ENCODE results near the gene CFAP47. TPM values are rescaled to one million over a fixed set of nuclear protein-coding genes. Genes with fewer than 3 reads are reported as not detected.
"Not testable (repeated sequence)": the region's sequence is repeated elsewhere in the genome, so short reads cannot be mapped to it uniquely, and the experiment has no call there.

The CFAP47 gene
- total RNA-seq, result 0.19 TPM in 1 of 2 replicates, not detected in the other

GRCh38 chrX:35919536-35920309 lies at the start of gene CFAP47:
Gene CFAP47 (plus strand): TSS chrX:35919734. CDS start chrX:35919800, 66 bp downstream.
- DNase-seq (ENCODE audit: extremely low read depth, low read depth, low spot score), result no peak

DNA sequence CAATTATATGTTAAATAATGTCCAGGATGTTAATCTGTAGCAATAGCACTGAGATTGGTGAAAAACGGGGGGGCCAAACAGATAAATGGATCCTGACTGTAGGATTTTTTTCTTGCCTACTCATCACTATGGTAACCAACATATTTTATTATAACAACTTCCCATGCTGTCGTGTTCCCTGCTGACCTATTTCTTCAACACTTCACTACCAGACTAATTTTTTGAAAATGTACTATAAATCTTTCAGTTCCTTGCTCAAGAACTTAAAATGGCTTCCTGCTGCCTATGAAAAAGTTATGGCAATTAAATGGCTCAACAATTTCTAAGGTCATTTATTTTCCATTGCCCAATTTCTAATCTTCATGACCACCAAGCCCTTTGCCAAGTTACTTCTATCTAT lies 38.9 kb upstream of the CFAP47 start:
- no peak for DNase-seq (ENCODE audit: extremely low read depth, low read depth, low spot score)

DNA sequence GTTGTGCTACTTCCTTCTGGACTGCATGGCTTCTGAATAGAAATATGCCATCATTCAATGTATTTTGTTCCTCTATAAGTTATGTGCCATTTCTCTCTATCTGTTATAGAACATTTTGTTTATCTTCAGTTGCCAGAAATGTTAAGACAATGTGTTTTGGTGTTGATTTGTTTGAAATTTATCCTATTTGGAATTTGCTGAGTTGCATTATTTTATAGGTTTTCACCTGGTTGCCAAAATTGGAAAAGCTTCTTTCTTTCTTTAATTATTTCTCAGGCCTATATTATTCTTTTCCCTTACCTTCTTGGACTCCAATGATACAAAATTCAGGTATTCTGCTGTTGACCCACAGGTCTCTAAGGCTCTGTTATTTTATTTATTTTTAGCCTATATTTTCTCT lies 33.4 kb upstream of the CFAP47 start:
- DNase-seq (ENCODE audit: extremely low read depth, low read depth, low spot score), result no peak

DNA sequence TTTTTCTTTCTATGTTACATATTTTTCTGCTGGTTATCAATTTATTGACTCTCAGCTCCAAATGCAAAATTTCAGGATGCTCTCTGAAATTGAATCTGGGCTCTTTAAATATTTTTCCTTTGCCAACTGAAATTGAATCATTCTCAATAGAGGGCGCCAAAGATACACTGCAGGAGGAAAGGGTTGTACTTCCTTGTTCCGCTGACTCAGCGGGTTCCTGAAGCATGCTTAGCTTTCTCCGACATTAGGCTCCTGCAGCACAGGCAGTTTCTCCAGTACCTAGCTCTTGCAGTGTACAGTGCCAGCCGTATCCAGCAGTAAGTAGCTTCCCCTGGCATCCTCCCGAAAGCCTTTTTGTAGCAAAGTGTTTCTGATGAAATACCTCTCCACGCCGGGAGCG lies 28.8 kb upstream of the CFAP47 start:
- DNase-seq (ENCODE audit: extremely low read depth, low read depth, low spot score), result peak; percentile 0

GRCh38 chrX:35986816-35987215 lies 67.3 kb downstream of the CFAP47 start:
- not testable (repeated sequence) for DNase-seq (ENCODE audit: extremely low read depth, low read depth, low spot score)

DNA sequence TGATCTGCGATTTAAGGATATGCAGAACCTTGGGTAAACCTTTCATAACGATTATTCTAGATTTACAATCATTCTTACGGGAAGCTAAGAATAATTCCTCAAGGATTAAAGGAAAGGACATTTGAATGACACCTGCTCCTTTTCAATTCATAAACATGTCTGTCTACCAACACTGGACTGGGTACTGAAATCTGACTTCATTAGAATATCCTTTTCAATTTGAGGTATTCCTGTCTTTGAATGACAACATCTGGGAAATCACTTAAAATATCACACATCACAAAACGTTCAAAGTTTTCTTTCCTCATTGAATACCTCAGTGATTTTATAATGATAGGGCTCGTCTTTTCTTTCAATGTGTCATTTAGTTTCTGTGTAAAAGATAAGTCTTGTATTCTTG lies 87.7 kb downstream of the CFAP47 start:
- no peak for DNase-seq (ENCODE audit: extremely low read depth, low read depth, low spot score)

- no peak for DNase-seq (ENCODE audit: extremely low read depth, low read depth, low spot score)
These were observed 99.6 kb downstream of the CFAP47 start for GRCh38 chrX:36019125-36019524.

DNA sequence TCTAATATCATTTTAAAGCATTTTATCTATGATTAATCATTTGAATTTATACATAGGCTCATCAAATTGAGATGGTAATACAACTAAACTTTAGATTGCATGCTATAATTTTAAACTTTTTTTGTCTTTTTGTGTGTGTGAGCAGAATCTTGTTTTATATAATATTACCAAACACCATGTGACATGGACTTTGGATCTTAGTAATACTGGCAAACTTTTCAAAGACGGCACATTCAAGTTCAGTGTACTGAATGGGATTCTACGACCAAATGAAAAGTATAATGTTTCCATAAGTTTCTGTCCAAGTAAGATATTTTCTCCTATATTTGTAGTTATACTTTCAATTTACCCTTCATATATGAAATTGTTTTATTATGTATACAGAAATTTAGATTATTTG lies 116.0 kb downstream of the CFAP47 start:
- no peak for DNase-seq (ENCODE audit: extremely low read depth, low read depth, low spot score)

DNA sequence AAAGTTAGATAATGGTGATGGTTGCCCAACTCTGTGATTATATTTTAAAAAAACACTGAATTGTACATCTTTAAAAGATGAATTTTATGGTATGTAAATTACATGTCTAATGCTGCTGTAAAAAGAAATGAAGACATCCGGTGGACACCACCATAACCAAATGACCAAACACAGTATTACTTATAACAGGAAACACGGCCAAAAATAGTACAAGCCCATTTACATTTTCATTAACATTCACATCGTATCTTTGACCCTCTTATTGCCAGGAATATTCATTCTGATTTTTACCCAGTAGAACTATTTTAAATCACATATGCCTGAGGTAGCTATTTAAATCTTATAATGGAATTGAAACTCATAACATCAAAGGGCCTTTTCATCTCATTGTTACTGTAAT lies 143.2 kb downstream of the CFAP47 start:
- no peak for DNase-seq (ENCODE audit: extremely low read depth, low read depth, low spot score)

- DNase-seq (ENCODE audit: extremely low read depth, low read depth, low spot score), result no peak
These were observed 151.5 kb downstream of the CFAP47 start for GRCh38 chrX:36071061-36071460.

- not testable (repeated sequence) for DNase-seq (ENCODE audit: extremely low read depth, low read depth, low spot score)
These were observed 155.5 kb downstream of the CFAP47 start for GRCh38 chrX:36075009-36075408.

DNA sequence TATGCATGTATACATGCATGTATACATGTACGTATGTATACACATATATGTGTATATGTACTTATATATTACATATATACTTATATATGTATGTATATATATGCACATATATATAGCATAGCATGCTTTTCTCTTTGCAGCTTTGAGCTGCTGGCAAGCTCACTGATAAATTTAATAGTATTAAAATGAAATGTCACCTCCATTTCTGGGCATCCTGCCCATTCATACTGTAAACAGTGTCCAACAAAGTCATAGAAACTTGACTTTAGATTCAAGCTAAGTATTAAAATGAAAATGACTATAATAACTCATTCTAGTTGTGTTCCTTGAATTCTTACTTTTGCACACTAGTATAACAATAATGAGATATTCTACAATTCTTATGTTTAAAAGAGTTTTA lies 163.7 kb downstream of the CFAP47 start:
- DNase-seq (ENCODE audit: extremely low read depth, low read depth, low spot score), result no peak

GRCh38 chrX:36087366-36087765 lies 167.8 kb downstream of the CFAP47 start:
- no peak for DNase-seq (ENCODE audit: extremely low read depth, low read depth, low spot score)

- DNase-seq (ENCODE audit: extremely low read depth, low read depth, low spot score), result not testable (repeated sequence)
These were observed 169.4 kb downstream of the CFAP47 start for GRCh38 chrX:36088939-36089338.

DNA sequence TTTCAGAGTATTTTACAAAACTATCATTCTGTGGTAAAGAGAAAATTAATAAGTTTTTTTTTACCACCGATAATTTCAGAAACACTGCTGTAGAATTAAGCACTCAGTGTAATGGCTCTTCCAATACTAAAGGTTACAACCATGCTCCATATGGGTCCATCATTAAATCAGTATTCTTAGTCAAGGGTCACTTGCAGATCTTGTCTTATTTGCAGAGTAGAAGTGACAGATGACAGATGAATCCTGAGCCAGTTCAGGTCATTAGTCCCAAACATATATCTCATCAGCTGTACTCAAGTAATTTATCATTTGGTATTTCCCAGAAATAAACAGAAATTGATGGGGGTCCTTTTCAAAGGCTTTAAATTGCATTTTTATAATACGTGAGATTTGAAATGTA lies 182.9 kb downstream of the CFAP47 start:
- DNase-seq (ENCODE audit: extremely low read depth, low read depth, low spot score), result no peak

DNA sequence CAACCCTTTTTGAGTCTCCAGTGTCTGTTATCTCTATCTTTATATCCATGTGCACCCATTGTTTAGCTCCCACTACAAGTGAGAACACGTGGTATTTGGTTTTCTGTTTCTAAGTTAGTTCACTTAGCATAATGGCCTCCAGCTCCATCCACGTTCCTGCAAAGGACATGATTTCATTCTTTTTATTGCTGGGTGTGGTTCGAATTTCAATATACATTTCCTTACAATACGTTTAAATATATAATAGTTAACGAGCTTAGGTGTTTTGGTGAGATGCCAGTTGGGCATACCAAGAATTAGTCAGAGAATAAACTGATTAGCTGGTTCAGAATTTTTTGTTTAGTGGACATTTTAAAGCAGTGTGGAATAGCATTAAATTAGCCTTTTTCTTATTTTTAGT lies 196.7 kb downstream of the CFAP47 start:
- no peak for DNase-seq (ENCODE audit: extremely low read depth, low read depth, low spot score)

- no peak for DNase-seq (ENCODE audit: extremely low read depth, low read depth, low spot score)
These were observed 239.7 kb downstream of the CFAP47 start for GRCh38 chrX:36159254-36159653.

DNA sequence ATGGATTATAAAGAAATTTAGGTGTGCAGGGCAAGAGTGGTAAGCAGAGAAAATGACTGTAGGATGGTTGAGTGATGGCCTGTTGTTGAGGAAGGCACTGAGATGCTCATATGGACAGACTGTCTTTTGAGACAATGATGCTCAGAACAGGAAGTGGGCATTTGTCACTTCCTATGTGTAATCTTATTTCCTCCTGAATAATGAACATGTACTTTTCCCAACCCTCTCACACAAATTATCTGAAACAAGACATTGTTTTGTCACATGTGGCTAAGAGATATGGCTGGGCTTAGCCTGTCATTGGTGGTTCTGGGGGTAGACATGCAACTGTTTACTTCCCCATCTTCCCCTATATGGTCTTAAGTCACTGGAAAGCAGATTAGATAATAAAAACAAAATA lies 240.5 kb downstream of the CFAP47 start:
- no peak for DNase-seq (ENCODE audit: extremely low read depth, low read depth, low spot score)

GRCh38 chrX:36198575-36198974 lies 279.0 kb downstream of the CFAP47 start:
- no peak for DNase-seq (ENCODE audit: extremely low read depth, low read depth, low spot score)

DNA sequence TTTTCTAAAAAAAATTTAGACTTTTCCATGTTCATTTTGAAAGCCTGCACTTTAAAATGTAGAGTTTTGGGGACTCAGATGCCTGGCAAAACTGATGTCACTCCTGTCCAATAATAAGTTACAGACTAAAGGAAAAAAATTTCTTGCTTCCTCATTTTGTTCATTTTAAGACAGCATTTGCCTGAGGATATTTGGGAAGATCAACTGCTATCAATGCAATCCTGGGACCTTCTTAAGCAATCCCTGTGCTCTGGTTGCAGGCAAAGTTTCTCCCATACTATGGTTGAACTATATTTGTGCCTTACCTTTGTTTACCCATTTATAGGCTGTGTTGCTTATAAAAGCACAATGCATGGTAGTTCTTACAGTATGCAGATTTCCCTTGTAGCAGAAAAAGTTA lies 280.4 kb downstream of the CFAP47 start:
- no peak for DNase-seq (ENCODE audit: extremely low read depth, low read depth, low spot score)

GRCh38 chrX:36214924-36215323 lies 295.4 kb downstream of the CFAP47 start:
- DNase-seq (ENCODE audit: extremely low read depth, low read depth, low spot score), result no peak

DNA sequence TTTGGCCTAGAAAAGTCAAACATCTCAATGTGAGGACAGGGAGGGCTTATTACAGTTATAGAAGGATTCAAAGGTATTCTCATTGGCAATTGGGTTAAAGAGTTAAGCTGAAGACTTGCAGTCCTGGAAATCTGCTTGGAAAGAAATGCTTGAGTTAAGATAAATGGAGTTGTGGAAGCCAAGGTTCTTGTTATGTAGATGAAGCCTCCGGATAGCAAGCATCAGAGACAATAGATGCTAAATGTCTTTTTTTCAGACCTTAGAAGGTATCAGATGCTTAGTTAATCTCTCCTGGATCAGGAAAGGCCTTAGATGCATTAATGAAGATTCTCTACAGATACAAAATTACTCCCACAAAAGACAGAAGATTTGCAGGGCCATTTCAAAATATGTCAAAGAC lies 299.3 kb downstream of the CFAP47 start:
- no peak for DNase-seq (ENCODE audit: extremely low read depth, low read depth, low spot score)
